SK-N-SH treated with all-trans-retinoic acid at 6 μM for 48 hours (cell line): Measurements from ENCODE around the gene SLC34A3.

Experiments
- ATAC-seq: fragments of 200-7000 bp; cut with Tn5 transposase; 3 replicates; pipeline ENCODE4 v1.9.1; 2020; ENCODE audit warnings: mild to moderate bottlenecking, moderate library complexity
- ARNTL ChIP-seq: fragments of 450-650 bp; formaldehyde crosslinking; IDR thresholded peaks from 2 replicates; pipeline ENCODE4 v1.5.0; 2020; ENCODE audit warnings: low read depth, mild to moderate bottlenecking, moderate library complexity, borderline replicate concordance
- BACH2 ChIP-seq: fragments of 250-450 bp; sonication (Bioruptor Pico); IDR thresholded peaks from 2 replicates; pipeline ENCODE4 v1.9.0; 2021; ENCODE audit warnings: mild to moderate bottlenecking, borderline replicate concordance
- CREB5 ChIP-seq: fragments of 250-450 bp; sonication (Bioruptor Pico); IDR thresholded peaks from 2 replicates; pipeline ENCODE4 v1.5.1; 2020; ENCODE audit warnings: low read depth, mild to moderate bottlenecking, moderate library complexity
- CSRNP3 ChIP-seq: fragments of 250-450 bp; sonication (Bioruptor Pico); IDR thresholded peaks from 2 replicates; pipeline ENCODE4 v1.5.1; 2021; ENCODE audit warnings: mild to moderate bottlenecking, moderate library complexity
- ESRRG ChIP-seq: fragments of 250-450 bp; sonication (Bioruptor Pico); IDR thresholded peaks from 2 replicates; pipeline ENCODE4 v1.6.1; 2021; ENCODE audit warnings: mild to moderate bottlenecking
- GLIS3 ChIP-seq: fragments of 250-450 bp; sonication (Bioruptor Pico); IDR thresholded peaks from 2 replicates; pipeline ENCODE4 v1.5.0; 2020; ENCODE audit warnings: mild to moderate bottlenecking, moderate library complexity
- ISL1 ChIP-seq: fragments of 250-450 bp; sonication (Bioruptor Pico); IDR thresholded peaks from 2 replicates; pipeline ENCODE4 v2.1.2; 2022; ENCODE audit warnings: mild to moderate bottlenecking, moderate library complexity
- OSR1 ChIP-seq: fragments of 250-450 bp; sonication (Bioruptor Pico); IDR thresholded peaks from 2 replicates; pipeline ENCODE4 v1.8.0; 2022; ENCODE audit warnings: moderate library complexity, mild to moderate bottlenecking, inconsistent platforms
- PATZ1 ChIP-seq: fragments of 250-450 bp; sonication (Bioruptor Pico); IDR thresholded peaks from 2 replicates; pipeline ENCODE4 v1.8.0; 2020; ENCODE audit warnings: mild to moderate bottlenecking, moderate library complexity, borderline replicate concordance
- SNAI2 ChIP-seq: fragments of 250-450 bp; sonication (Bioruptor Pico); IDR thresholded peaks from 2 replicates; pipeline ENCODE4 v1.5.0; 2020; ENCODE audit warnings: mild to moderate bottlenecking, moderate library complexity
- TOX ChIP-seq: fragments of 250-450 bp; sonication (Bioruptor Pico); IDR thresholded peaks from 2 replicates; pipeline ENCODE4 v1.8.0; 2021; ENCODE audit warnings: mild to moderate bottlenecking, moderate library complexity, borderline replicate concordance
- TSHZ2 ChIP-seq: fragments of 250-450 bp; sonication (Bioruptor Pico); IDR thresholded peaks from 2 replicates; pipeline ENCODE4 v1.5.0; 2020; ENCODE audit warnings: mild to moderate bottlenecking, moderate library complexity
- ZC3H10 ChIP-seq: fragments of 250-450 bp; sonication (Bioruptor Pico); IDR thresholded peaks from 2 replicates; pipeline ENCODE4 v1.5.1; 2021; ENCODE audit warnings: mild to moderate bottlenecking, moderate library complexity
- ZFP30 ChIP-seq: fragments of 450-650 bp; formaldehyde crosslinking; IDR thresholded peaks from 2 replicates; pipeline ENCODE4 v1.5.0; 2022; ENCODE audit warnings: mild to moderate bottlenecking, moderate library complexity
- ZNF565 ChIP-seq: fragments of 450-650 bp; formaldehyde crosslinking; conservative IDR thresholded peaks from 2 replicates; pipeline ENCODE4 v1.5.0; 2020; ENCODE audit warnings: low read depth, mild to moderate bottlenecking, moderate library complexity
- ZNF70 ChIP-seq: fragments of 450-650 bp; formaldehyde crosslinking; IDR thresholded peaks from 2 replicates; pipeline ENCODE4 v1.5.0; 2020; ENCODE audit warnings: mild to moderate bottlenecking, moderate library complexity
- ZNF8 ChIP-seq: fragments of 450-650 bp; formaldehyde crosslinking; IDR thresholded peaks from 2 replicates; pipeline ENCODE4 v1.5.0; 2020; ENCODE audit warnings: mild to moderate bottlenecking, moderate library complexity
- TF ChIP-seq, protein P1 (sequence below): fragments of 250-450 bp; sonication (Bioruptor Pico); IDR thresholded peaks from 2 replicates; pipeline ENCODE4 v1.8.0; 2021; ENCODE audit warnings: low read depth, mild to moderate bottlenecking, moderate library complexity, borderline replicate concordance

The SLC34A3 gene

DNA sequence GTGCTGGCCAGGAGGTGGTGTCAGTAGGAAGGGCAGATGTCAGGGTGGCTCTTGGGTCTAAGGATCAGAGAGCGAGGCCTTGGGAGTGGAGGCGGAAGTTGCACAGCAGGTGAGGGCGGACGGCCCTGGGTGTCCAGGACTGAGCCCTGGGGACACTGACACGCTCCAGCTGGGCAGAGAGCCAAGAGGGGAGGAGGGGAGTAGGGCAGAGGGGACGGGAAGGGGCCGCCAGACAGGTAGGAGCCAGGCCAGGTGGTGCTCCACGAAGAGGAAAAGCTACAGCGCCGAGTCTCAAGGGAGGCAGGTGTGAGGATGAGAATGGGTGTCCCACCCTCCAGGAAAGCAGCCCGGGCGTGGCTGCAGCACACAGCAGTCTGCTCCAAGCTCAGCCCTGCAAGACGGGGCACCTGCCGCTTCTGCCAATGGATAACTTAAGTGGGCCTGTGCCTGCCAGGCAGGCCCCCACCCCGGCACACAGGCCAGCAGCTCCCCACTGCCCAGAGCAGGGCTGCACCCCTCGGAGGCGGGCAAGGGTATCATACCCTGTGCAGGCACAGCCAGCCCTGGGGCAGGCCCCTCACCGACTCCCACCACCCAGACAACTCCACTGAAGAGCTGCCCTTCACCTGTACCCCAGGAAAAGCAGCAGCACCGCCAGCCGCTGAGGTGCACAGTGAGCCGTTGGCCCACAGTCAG is 35.0 kb upstream of the SLC34A3 start:
- no peak for ATAC-seq
- TF ChIP-seq ARNTL (CRISPR knock-in tag): no peak
- TF ChIP-seq CSRNP3 (CRISPR knock-in tag): no peak
- no peak for TF ChIP-seq CREB5
- TF ChIP-seq ZFP30 (CRISPR knock-in tag): no peak
- no peak for TF ChIP-seq TSHZ2
- TF ChIP-seq ISL1 (CRISPR knock-in tag): no peak
- no peak for TF ChIP-seq BACH2 (CRISPR knock-in tag)

DNA sequence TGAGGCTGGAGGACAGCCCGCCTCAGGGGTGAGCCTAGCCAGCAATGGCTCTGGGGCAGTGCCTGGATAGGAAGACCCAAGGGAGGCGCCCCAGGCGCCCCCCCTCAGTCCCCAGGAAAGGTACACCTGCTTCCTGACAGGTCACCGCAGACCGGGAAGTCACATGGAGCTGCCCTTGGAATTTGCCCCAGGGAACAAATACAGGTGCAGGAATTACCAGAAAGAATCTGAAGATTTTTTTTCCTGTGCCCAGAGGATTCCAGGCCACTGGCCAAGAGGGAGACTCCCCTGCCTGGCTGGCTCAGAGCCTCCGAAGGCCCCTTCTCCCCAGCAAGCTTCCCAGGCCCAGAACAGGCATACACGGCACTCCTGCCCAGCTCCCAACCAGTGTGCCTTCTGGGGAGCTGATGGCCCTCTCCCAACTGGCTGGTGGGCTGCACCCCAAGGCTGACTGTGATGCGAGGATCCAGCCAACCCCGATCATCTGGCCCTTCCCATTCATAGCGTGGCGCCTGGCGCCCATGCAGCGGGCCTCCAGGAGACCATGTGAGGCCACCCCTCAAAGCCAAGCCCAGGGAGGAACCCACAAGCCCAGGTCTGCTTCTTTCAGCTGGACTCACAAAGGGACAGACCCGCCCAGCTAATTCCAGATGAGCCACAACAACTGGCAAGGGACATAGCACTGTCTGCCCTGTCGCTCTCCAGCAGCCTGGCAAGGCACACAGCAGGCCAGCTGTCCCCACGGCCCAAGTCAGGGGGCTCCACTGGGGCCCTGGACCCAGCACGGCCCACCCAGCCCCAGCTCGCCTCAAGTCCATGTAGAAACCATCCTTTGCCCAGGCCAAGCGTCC is 32.4 kb upstream of the SLC34A3 start:
- ATAC-seq: no peak
- no peak for TF ChIP-seq ZNF8 (CRISPR knock-in tag)

GRCh38 chr9:137198902-137199283 is 31.8 kb upstream of the SLC34A3 start:
- no peak for ATAC-seq
- no peak for TF ChIP-seq OSR1 (CRISPR knock-in tag)
- no peak for TF ChIP-seq SNAI2
- TF ChIP-seq, all 23 proteins: peak for 0

GRCh38 chr9:137199411-137200121 is 31.1 kb upstream of the SLC34A3 start:
- no peak for ATAC-seq
- no peak for TF ChIP-seq ZFP30 (CRISPR knock-in tag)
- TF ChIP-seq, protein P1, sequence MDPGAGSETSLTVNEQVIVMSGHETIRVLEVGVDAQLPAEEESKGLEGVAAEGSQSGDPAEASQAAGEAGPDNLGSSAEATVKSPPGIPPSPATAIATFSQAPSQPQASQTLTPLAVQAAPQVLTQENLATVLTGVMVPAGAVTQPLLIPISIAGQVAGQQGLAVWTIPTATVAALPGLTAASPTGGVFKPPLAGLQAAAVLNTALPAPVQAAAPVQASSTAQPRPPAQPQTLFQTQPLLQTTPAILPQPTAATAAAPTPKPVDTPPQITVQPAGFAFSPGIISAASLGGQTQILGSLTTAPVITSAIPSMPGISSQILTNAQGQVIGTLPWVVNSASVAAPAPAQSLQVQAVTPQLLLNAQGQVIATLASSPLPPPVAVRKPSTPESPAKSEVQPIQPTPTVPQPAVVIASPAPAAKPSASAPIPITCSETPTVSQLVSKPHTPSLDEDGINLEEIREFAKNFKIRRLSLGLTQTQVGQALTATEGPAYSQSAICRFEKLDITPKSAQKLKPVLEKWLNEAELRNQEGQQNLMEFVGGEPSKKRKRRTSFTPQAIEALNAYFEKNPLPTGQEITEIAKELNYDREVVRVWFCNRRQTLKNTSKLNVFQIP (CRISPR knock-in tag): no peak
- TF ChIP-seq ZNF70 (CRISPR knock-in tag): no peak
- TF ChIP-seq ZC3H10 (CRISPR knock-in tag): no peak
- no peak for TF ChIP-seq ZNF565 (CRISPR knock-in tag)
- TF ChIP-seq ESRRG (CRISPR knock-in tag): no peak
- no peak for TF ChIP-seq TOX
- no peak for TF ChIP-seq PATZ1 (CRISPR knock-in tag)
- no peak for TF ChIP-seq GLIS3
